HCT116 (cell line): Measurements from ENCODE around the gene GRK1. TPM values are rescaled to one million over a fixed set of nuclear protein-coding genes. Genes with fewer than 3 reads are reported as not detected.

ENCODE experiments used
- ATAC-seq: fragments of 200-7000 bp; cut with Tn5 transposase; 2 replicates; pipeline ENCODE4 v1.9.1; 2020; ENCODE audit warnings: mild to moderate bottlenecking, moderate library complexity
- BruUV-seq: library from RNA; stranded (reverse); fragments of 400-500 nt; replicated peaks from 2 replicates; lab custom pipeline; 2021; lab: Mats Ljungman, UMichigan
- CTCF ChIA-PET: fragments of 300-600 bp; sonication (Branson Sonifier 250); formaldehyde crosslinking; loops from one replicate; lab custom pipeline; 2021; ENCODE audit warnings: antibody characterized with exemption; lab: Charles Lee
- POLR2A ChIA-PET: fragments of 300-600, 350-600 bp; sonication (Branson Sonifier 250); formaldehyde crosslinking; loops from one replicate; lab custom pipeline; 2021; ENCODE audit warnings: antibody characterized with exemption; lab: Charles Lee
- RAD21 ChIA-PET, 2 experiments: fragments of 300-600 bp; sonication (Branson Sonifier 250); formaldehyde crosslinking; loops; one replicate each; lab custom pipeline; 2023; ENCODE audit warnings: low total read pairs in 2 of 2; ENCODE audit not compliant: uncharacterized antibody in 2 of 2, unreplicated experiment in 2 of 2, low non-redundant PET in 1 of 2; lab: Charles Lee
- DNase-seq: peaks from one replicate; pipeline ENCODE4 v3.0.0-alpha.2; 2010; ENCODE audit warnings: low read depth, low spot score
- H2AFZ ChIP-seq: fragments of 200-600 bp; shearing (Covaris generic), sonication (generic); 2 replicates; pipeline ENCODE4 v1.6.1; 2017; ENCODE audit warnings: low read depth, mixed run types, mixed read lengths, antibody characterized with exemption, low read length; ENCODE audit not compliant: poor library complexity, severe bottlenecking
- H3K27ac ChIP-seq: 2 replicates; pipeline ENCODE4 v1.5.1; 2012; ENCODE audit warnings: low read depth, low read length
- H3K27me3 ChIP-seq: fragments of 200-600 bp; sonication (generic); 2 replicates; pipeline ENCODE4 v1.6.1; 2016; ENCODE audit warnings: mixed run types, low read length, mixed read lengths; ENCODE audit not compliant: insufficient read depth
- H3K36me3 ChIP-seq, 2 experiments: fragments of 200-500 bp in 1 of 2; fragments of 200-600 bp in 1 of 2; sonication (Bioruptor generic) in 1 of 2; sonication (generic) in 1 of 2; 2 replicates each; pipeline versions ENCODE4 v1.5.1 to v1.6.1; 2014 to 2016; ENCODE audit warnings: low read length in 2 of 2, inconsistent platforms in 1 of 2, mixed read lengths in 1 of 2, mixed run types in 1 of 2; ENCODE audit not compliant: insufficient read depth in 2 of 2, control insufficient read depth in 1 of 2
- H3K4me1 ChIP-seq, 2 experiments: fragments of 200-600 bp in 1 of 2; sonication (generic) in 1 of 2; 2 replicates each; pipeline versions ENCODE4 v1.5.1 to v1.6.1; 2012 to 2017; ENCODE audit warnings: low read length in 2 of 2, inconsistent platforms in 1 of 2, mild to moderate bottlenecking in 1 of 2, mixed read lengths in 1 of 2, mixed run types in 1 of 2, moderate library complexity in 1 of 2; ENCODE audit not compliant: insufficient read depth in 2 of 2, control insufficient read depth in 1 of 2
- H3K4me2 ChIP-seq: fragments of 200-600 bp; sonication (generic); 2 replicates; pipeline ENCODE4 v1.6.1; 2017; ENCODE audit warnings: mixed run types, low read length, mixed read lengths
- H3K4me3 ChIP-seq, 2 experiments: fragments of 200-600 bp in 1 of 2; sonication (generic) in 1 of 2; replicated peaks in 1 of 2; 2 replicates each; pipeline ENCODE4 v1.5.1; 2011 to 2016; ENCODE audit warnings: low read length in 2 of 2, control low read depth in 1 of 2, low read depth in 1 of 2, mild to moderate bottlenecking in 1 of 2, mixed read lengths in 1 of 2, mixed run types in 1 of 2
- H3K79me2 ChIP-seq: fragments of 200-600 bp; sonication (generic); 2 replicates; pipeline ENCODE4 v1.6.1; 2017; ENCODE audit warnings: mild to moderate bottlenecking, mixed run types, low read length, moderate library complexity, mixed read lengths; ENCODE audit not compliant: insufficient read depth
- H3K9ac ChIP-seq: fragments of 200-600 bp; sonication (generic); 2 replicates; pipeline ENCODE4 v1.6.1; 2016; ENCODE audit warnings: low read length, mixed read lengths
- H3K9me2 ChIP-seq: fragments of 200-600 bp; sonication (generic), shearing (Covaris generic); 2 replicates; pipeline ENCODE4 v1.6.1; 2017; ENCODE audit warnings: mixed run types, mild to moderate bottlenecking, moderate library complexity; ENCODE audit not compliant: insufficient read depth
- H3K9me3 ChIP-seq, 2 experiments: fragments of 200-500 bp in 1 of 2; fragments of 200-600 bp in 1 of 2; sonication (Bioruptor generic) in 1 of 2; sonication (generic) in 1 of 2; 2 replicates each; pipeline ENCODE4 v1.6.1; 2014 to 2017; ENCODE audit warnings: low read length in 2 of 2, mixed read lengths in 2 of 2, inconsistent platforms in 1 of 2, low read depth in 1 of 2, mild to moderate bottlenecking in 1 of 2, mixed run types in 1 of 2, moderate library complexity in 1 of 2; ENCODE audit not compliant: control insufficient read depth in 1 of 2, insufficient read depth in 1 of 2
- H4K20me1 ChIP-seq: fragments of 200-600 bp; sonication (generic), shearing (Covaris generic); 2 replicates; pipeline ENCODE4 v1.6.1; 2017; ENCODE audit warnings: mixed run types, mild to moderate bottlenecking, moderate library complexity; ENCODE audit not compliant: insufficient read depth
- CTCF ChIP-seq, 3 experiments: fragments of 200-600 bp in 1 of 3; sonication (generic) in 1 of 3; IDR thresholded peaks in 2 of 3; conservative IDR thresholded peaks in 1 of 3; 2 replicates each; pipeline ENCODE4 v1.5.1; 2012 to 2017; ENCODE audit warnings: low read depth in 2 of 3, low read length in 2 of 3, antibody characterized with exemption in 1 of 3, borderline replicate concordance in 1 of 3, control low read depth in 1 of 3, mild to moderate bottlenecking in 1 of 3, mixed read lengths in 1 of 3, mixed run types in 1 of 3, moderate library complexity in 1 of 3; ENCODE audit not compliant: insufficient read depth in 1 of 3
- intact Hi-C: fragments of 100-400 bp; cut with micrococcal nuclease; formaldehyde crosslinking; loops from 2 replicates; pipeline ENCODE4 v1.10.0; 2022
- total RNA-seq: library from RNA; stranded (reverse); gene quantifications from one replicate; pipeline ENCODE4 v1.2.1, GENCODE V29; 2021; ENCODE audit not compliant: unreplicated experiment
- TF ChIP-seq, protein P1 (sequence below): IDR thresholded peaks from 2 replicates; pipeline ENCODE4 v1.6.1; 2012
- TF ChIP-seq, protein P2 (sequence below): IDR thresholded peaks from 2 replicates; pipeline ENCODE4 v1.6.1; 2011; ENCODE audit warnings: mild to moderate bottlenecking, low read length, moderate library complexity; ENCODE audit not compliant: insufficient replicate concordance; ENCODE audit errors: extremely low read depth
- TF ChIP-seq, protein P3 (sequence below): IDR thresholded peaks from 2 replicates; pipeline ENCODE4 v1.6.1; 2012

Gene GRK1
- total RNA-seq, 1 experiment from 2014 or later: not detected

GRCh38 chr13:113758651-113759524, 91.9 kb downstream of the GRK1 start, which contains the start of gene TMEM255B:
Gene TMEM255B (plus strand): TSS chr13:113759226. CDS start chr13:113759270, 44 bp downstream.
- CTCF ChIA-PET: no interaction called here
- RAD21 ChIA-PET: no interaction called here
- Histone ChIP-seq H4K20me1 (no peaks in the 10 kb centered on the region), H3K79me2 (no peaks in the 10 kb centered on the region), H3K36me3 (no peaks in the 10 kb centered on the region), H2AFZ (peak within 1 kb of the TSS; percentile 90), H3K9me2 (no peaks in the 10 kb centered on the region)
- TSS peak; percentile 88 for BruUV-seq
- peak in 1 of 3 experiments; percentile 17; a peak in 1 of 6 replicates for TF ChIP-seq CTCF (IDR thresholded peaks at IDR 0.05 in 2 of 3, conservative IDR thresholded peaks at IDR 0.05 in 1 of 3; ENCODE audit: borderline replicate concordance in 1 of 3, insufficient read depth in 1 of 3, low read depth in 2 of 3, low read length in 2 of 3)
- TF ChIP-seq, protein P1, sequence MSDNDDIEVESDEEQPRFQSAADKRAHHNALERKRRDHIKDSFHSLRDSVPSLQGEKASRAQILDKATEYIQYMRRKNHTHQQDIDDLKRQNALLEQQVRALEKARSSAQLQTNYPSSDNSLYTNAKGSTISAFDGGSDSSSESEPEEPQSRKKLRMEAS: no peak
- TF ChIP-seq, all 23 proteins: peak for 1
- Histone ChIP-seq H3K27me3 (no peaks in the 10 kb centered on the region), H3K4me2 (peak within 1 kb of the TSS; percentile 90), H3K4me3 (peak within 1 kb of the TSS; percentile 41 to 58), H3K9me3 (no peaks in the 10 kb centered on the region), H3K4me1 (peaks cover 3 to 17% of the 10 kb centered on the region in 2 experiments), H3K27ac (no peak within 1 kb of the TSS; the same call in 1 of the 2 replicates), H3K9ac (peak within 1 kb of the TSS; percentile 59)
- peak; percentile 99 for ATAC-seq
- intact Hi-C loops: no loop called here
- POLR2A ChIA-PET: no interaction called here
- DNase-seq: peak; percentile 10

DNA sequence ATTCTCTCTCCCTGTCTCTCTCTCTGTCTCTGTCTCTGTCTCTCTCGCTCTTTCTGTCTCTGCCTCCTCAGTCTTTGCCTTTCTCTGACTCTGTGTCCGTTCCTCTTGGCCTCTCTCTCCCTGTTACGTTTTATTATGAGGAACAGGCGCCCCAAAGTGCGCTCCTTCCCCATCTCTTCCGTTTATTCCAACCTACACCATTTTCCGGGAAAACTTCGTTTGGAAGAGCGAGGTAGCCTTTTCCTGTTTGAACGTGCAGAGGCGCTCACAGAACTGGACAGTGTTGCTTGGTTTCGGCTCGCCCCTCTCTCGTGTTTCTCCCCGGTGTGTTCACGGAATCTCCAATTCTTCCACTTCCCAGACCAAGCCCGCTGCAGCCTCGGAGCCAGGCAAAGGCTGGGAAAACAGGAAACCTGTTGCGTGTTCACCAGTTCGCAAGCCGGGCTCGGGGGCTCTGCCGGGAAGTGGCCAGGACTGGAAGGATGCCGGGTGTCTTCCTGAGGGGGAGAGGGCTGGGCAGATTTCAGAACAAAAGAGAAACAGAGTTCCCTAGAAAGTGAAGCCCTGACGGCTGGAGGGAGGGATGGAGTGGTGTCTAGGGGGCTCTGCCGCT, 92.6 kb downstream of the GRK1 start:
- Histone ChIP-seq H3K4me3 (peak overlapping the region; percentile 41 to 58), H3K9ac (peak overlapping the region; percentile 31; the same call in 1 of the 2 replicates), H3K9me3 (no peaks in the 10 kb centered on the region), H3K4me1 (peaks cover 3 to 17% of the 10 kb centered on the region in 2 experiments), H3K27ac (no peak overlapping the region), H4K20me1 (no peaks in the 10 kb centered on the region), H3K9me2 (no peaks in the 10 kb centered on the region), H3K79me2 (no peaks in the 10 kb centered on the region), H3K36me3 (no peaks in the 10 kb centered on the region), H3K4me2 (peak overlapping the region; percentile 90), H3K27me3 (no peaks in the 10 kb centered on the region), H2AFZ (peak overlapping the region; percentile 45)
- TF ChIP-seq, protein P2, sequence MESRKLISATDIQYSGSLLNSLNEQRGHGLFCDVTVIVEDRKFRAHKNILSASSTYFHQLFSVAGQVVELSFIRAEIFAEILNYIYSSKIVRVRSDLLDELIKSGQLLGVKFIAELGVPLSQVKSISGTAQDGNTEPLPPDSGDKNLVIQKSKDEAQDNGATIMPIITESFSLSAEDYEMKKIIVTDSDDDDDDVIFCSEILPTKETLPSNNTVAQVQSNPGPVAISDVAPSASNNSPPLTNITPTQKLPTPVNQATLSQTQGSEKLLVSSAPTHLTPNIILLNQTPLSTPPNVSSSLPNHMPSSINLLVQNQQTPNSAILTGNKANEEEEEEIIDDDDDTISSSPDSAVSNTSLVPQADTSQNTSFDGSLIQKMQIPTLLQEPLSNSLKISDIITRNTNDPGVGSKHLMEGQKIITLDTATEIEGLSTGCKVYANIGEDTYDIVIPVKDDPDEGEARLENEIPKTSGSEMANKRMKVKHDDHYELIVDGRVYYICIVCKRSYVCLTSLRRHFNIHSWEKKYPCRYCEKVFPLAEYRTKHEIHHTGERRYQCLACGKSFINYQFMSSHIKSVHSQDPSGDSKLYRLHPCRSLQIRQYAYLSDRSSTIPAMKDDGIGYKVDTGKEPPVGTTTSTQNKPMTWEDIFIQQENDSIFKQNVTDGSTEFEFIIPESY: no peak
- TF ChIP-seq, protein P3, sequence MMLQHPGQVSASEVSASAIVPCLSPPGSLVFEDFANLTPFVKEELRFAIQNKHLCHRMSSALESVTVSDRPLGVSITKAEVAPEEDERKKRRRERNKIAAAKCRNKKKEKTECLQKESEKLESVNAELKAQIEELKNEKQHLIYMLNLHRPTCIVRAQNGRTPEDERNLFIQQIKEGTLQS: no peak
- TSS peak; percentile 52 for BruUV-seq
- CTCF ChIA-PET: no interaction called here
- intact Hi-C loops: no loop called here
- ATAC-seq: no peak
- POLR2A ChIA-PET: no interaction called here
- no peak for DNase-seq
- RAD21 ChIA-PET: no interaction called here
